ENCODE measurements around the gene C1orf116.
A peak's percentile ranks its signal among the peaks of the same experiment; 100 is the strongest.
"Not testable (repeated sequence)": the region's sequence is repeated elsewhere in the genome, so short reads cannot be mapped to it uniquely, and the experiment has no call there.

C1orf116 gene

GRCh38 chr1:207058878-207059867 is 26.6 kb upstream of the C1orf116 start:
- DNase-seq, result peak; percentile 43

GRCh38 chr1:207058252-207058651 is 25.7 kb upstream of the C1orf116 start:
- DNase-seq, result no peak

- DNase-seq, result no peak
Measured at GRCh38 chr1:207056673-207057072, 24.1 kb upstream of the C1orf116 start.

GRCh38 chr1:207055386-207056001 is 22.9 kb upstream of the C1orf116 start:
- no peak for DNase-seq

GRCh38 chr1:207054491-207054890 is 21.9 kb upstream of the C1orf116 start:
- DNase-seq, result no peak

- DNase-seq, result peak; percentile 98
Measured at GRCh38 chr1:207052911-207053769, 20.6 kb upstream of the C1orf116 start, which contains the start of gene PFKFB2. TSS of gene PFKFB2 (plus strand) at chr1:207053275. CDS start at chr1:207054718, 1,443 bp downstream.

- DNase-seq, result no peak
Measured at GRCh38 chr1:207051191-207051943, 18.8 kb upstream of the C1orf116 start, which contains the start of gene YOD1. TSS of gene YOD1 (minus strand) at chr1:207051208. CDS start at chr1:207051030, 178 bp downstream.

- peak; percentile 98 for DNase-seq
Measured at GRCh38 chr1:207050480-207051190, 18.1 kb upstream of the C1orf116 start.

- DNase-seq, result peak; percentile 75
Measured at GRCh38 chr1:207049974-207050391, 17.4 kb upstream of the C1orf116 start.

GRCh38 chr1:207049514-207049913 is 17.0 kb upstream of the C1orf116 start:
- DNase-seq, result no peak

GRCh38 chr1:207049054-207049453 is 16.5 kb upstream of the C1orf116 start:
- DNase-seq, result no peak

GRCh38 chr1:207048041-207048440 is 15.5 kb upstream of the C1orf116 start:
- DNase-seq, result no peak

- no peak for DNase-seq
Measured at GRCh38 chr1:207047505-207047904, 14.9 kb upstream of the C1orf116 start.

- no peak for DNase-seq
Measured at GRCh38 chr1:207045453-207045852, 12.9 kb upstream of the C1orf116 start.

GRCh38 chr1:207041397-207041796 is 8.8 kb upstream of the C1orf116 start:
- not testable (repeated sequence) for DNase-seq

- no peak for DNase-seq
Measured at GRCh38 chr1:207040181-207040533, 7.6 kb upstream of the C1orf116 start.

- DNase-seq, result no peak
Measured at GRCh38 chr1:207039380-207040180, 7.0 kb upstream of the C1orf116 start.

GRCh38 chr1:207036865-207037264 is 4.3 kb upstream of the C1orf116 start:
- no peak for DNase-seq

GRCh38 chr1:207035877-207036551 is 3.5 kb upstream of the C1orf116 start:
- DNase-seq, result no peak

- no peak for DNase-seq
Measured at GRCh38 chr1:207034998-207035397, 2.4 kb upstream of the C1orf116 start.
